Kidney (tissue), 14 donors: ENCODE data around the gene PPARGC1A. TPM values are rescaled to one million over a fixed set of nuclear protein-coding genes. Genes with fewer than 3 reads are reported as not detected.
A peak's percentile ranks its signal among the peaks of the same experiment; 100 is the strongest.

ENCODE experiments used
- DNase-seq, 5 donors: peaks; one replicate each; pipeline ENCODE4 v3.0.0-alpha.2; 2013 to 2020
- FAIRE-seq: peaks from 2 replicates; lab custom pipeline; 2012; peaks lifted over from hg19 to GRCh38; lab: Jason Lieb, UNC
- H3K27ac ChIP-seq, 2 donors: one replicate each; pipeline ENCODE4 v1.7.0; 2013; ENCODE audit warnings: low read depth in 2 of 2, low read length in 2 of 2, inconsistent platforms in 1 of 2
- H3K27me3 ChIP-seq: one replicate; pipeline ENCODE4 v1.7.1; 2013; ENCODE audit warnings: low read length, inconsistent platforms; ENCODE audit not compliant: control insufficient read depth, insufficient read depth
- H3K36me3 ChIP-seq, 3 donors: one replicate each; pipeline versions ENCODE4 v1.7.0 to v1.7.1; 2013; ENCODE audit warnings: low read length in 3 of 3, control low read depth in 1 of 3, inconsistent platforms in 1 of 3; ENCODE audit not compliant: insufficient read depth in 3 of 3, control insufficient read depth in 2 of 3
- H3K4me1 ChIP-seq, 3 donors: one replicate each; pipeline versions ENCODE4 v1.7.0 to v1.7.1; 2013; ENCODE audit warnings: low read length in 3 of 3, inconsistent platforms in 1 of 3, low read depth in 1 of 3; ENCODE audit not compliant: control insufficient read depth in 2 of 3, insufficient read depth in 2 of 3
- H3K4me3 ChIP-seq, 3 donors: one replicate each; pipeline versions ENCODE4 v1.7.0 to v1.8.1; 2013; ENCODE audit warnings: low read length in 3 of 3, control low read depth in 1 of 3, inconsistent platforms in 1 of 3
- H3K9ac ChIP-seq, 3 donors: one replicate each; pipeline versions ENCODE4 v1.7.0 to v1.7.1; 2013; ENCODE audit warnings: low read length in 3 of 3, control low read depth in 1 of 3, inconsistent platforms in 1 of 3
- H3K9me3 ChIP-seq, 3 donors: one replicate each; pipeline versions ENCODE4 v1.7.0 to v1.7.1; 2013; ENCODE audit warnings: low read length in 3 of 3, control low read depth in 1 of 3, inconsistent platforms in 1 of 3; ENCODE audit not compliant: control insufficient read depth in 2 of 3, insufficient read depth in 1 of 3
- intact Hi-C: fragments of 100-400 bp; cut with DNase I; formaldehyde crosslinking; loops from one replicate; pipeline ENCODE4 v1.11.1; 2022
- polyA plus RNA-seq: library from polyadenylated mRNA; stranded (reverse); fragments of 350-450 nt; fragmentation: Illumina TruSeq; extraction: RNeasy Lipid Tissue Mini Kit (QIAGEN cat#74804); gene quantifications from one replicate; pipeline ENCODE4 v1.2.3, GENCODE V29; 2014; ENCODE audit warnings: low read depth, low replicate concordance; ENCODE audit not compliant: insufficient read depth
- total RNA-seq: library from RNA; stranded (reverse); fragmentation: NEBNext Ultra II Directional; extraction: Animal tissue kit (Norgen Biotek cat#: 25700); gene quantifications from one replicate; pipeline ENCODE4 v1.2.1, GENCODE V29; 2021
- TF ChIP-seq, protein P1 (sequence below): IDR thresholded peaks from 3 replicates; pipeline ENCODE4 v1.5.1; 2012; ENCODE audit warnings: mild to moderate bottlenecking, moderate library complexity, borderline replicate concordance; ENCODE audit not compliant: insufficient read depth; ENCODE audit errors: extremely low read depth
- donor health status: control.
- donor health status: control.
- donor health status: control.
- donor health status: control.
- donor health status: control.
- donor health status: DM: yes; HTN: yes; CAD: no.
- donor health status: Normal renal cell carcinoma (clear cell type).

PPARGC1A gene
- total and polyA plus RNA-seq, 2 donors from 2014 or later, result 22.8 to 80.8 TPM

DNA sequence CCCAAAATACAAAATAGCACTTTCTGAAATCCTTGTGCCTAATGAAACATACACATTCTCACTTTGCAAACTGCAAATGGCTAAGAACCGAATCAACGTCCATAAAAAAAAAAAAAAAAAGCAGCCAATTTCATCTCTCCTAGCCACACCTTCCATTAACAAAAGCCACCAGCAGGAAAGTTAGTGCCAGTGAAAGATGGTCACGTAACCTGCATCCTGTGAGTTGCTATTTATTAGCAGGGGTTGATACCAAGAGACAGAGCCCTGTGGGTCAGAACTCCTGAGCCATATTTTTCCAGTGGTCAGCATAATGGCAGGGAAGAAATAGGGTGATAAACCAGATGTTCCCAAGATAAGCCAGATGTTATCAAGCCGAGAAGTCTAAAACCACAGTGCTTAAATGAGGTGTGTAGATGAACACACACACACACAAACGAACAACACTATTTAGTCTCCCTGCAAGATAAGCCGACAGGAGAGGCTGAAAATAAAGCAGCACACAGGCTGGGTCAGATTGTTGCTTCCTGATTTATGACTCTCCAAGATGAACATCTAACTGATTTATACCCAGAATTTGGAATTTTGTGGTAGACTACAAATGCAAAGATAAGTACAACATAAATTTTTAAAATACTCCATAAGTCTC lies 11.5 kb downstream of the PPARGC1A start:
- FAIRE-seq, result no peak

GRCh38 chr4:23877758-23878229 lies 12.1 kb downstream of the PPARGC1A start:
- H3K9me3 ChIP-seq, result no peaks in the 10 kb centered on the region
- H3K9ac ChIP-seq, result peak overlapping the region in 1 of 3 donors; percentile 0
- FAIRE-seq (no peak), DNase-seq (no peak)
- intact Hi-C loops, result no loop called here
- peaks cover 0 to 9% (median 3%) of the 10 kb centered on the region in 3 donors for H3K36me3 ChIP-seq
- peaks cover 0 to 60% (median 42%) of the 10 kb centered on the region in 3 donors for H3K4me1 ChIP-seq
- H3K27ac ChIP-seq, result peak overlapping the region; percentile 20 to 74
- H3K27me3 ChIP-seq, result no peaks in the 10 kb centered on the region
- TF ChIP-seq, protein P1, sequence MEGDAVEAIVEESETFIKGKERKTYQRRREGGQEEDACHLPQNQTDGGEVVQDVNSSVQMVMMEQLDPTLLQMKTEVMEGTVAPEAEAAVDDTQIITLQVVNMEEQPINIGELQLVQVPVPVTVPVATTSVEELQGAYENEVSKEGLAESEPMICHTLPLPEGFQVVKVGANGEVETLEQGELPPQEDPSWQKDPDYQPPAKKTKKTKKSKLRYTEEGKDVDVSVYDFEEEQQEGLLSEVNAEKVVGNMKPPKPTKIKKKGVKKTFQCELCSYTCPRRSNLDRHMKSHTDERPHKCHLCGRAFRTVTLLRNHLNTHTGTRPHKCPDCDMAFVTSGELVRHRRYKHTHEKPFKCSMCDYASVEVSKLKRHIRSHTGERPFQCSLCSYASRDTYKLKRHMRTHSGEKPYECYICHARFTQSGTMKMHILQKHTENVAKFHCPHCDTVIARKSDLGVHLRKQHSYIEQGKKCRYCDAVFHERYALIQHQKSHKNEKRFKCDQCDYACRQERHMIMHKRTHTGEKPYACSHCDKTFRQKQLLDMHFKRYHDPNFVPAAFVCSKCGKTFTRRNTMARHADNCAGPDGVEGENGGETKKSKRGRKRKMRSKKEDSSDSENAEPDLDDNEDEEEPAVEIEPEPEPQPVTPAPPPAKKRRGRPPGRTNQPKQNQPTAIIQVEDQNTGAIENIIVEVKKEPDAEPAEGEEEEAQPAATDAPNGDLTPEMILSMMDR, result no peak
- H3K4me3 ChIP-seq, result no peak overlapping the region

More for the DNA sequence above, 11.5 kb downstream of the PPARGC1A start:
- Histone ChIP-seq H3K9ac (peak overlapping the region in 1 of 3 donors; percentile 0), H3K4me3 (peak overlapping the region in 1 of 3 donors; percentile 2), H3K4me1 (peaks cover 0 to 60% (median 42%) of the 10 kb centered on the region in 3 donors), H3K9me3 (no peaks in the 10 kb centered on the region), H3K27ac (peak overlapping the region; percentile 20 to 74), H3K36me3 (peaks cover 0 to 11% (median 3%) of the 10 kb centered on the region in 3 donors), H3K27me3 (no peaks in the 10 kb centered on the region)
- DNase-seq, result no peak
- intact Hi-C loops, result no loop called here
- TF ChIP-seq, protein P1, result no peak

DNA sequence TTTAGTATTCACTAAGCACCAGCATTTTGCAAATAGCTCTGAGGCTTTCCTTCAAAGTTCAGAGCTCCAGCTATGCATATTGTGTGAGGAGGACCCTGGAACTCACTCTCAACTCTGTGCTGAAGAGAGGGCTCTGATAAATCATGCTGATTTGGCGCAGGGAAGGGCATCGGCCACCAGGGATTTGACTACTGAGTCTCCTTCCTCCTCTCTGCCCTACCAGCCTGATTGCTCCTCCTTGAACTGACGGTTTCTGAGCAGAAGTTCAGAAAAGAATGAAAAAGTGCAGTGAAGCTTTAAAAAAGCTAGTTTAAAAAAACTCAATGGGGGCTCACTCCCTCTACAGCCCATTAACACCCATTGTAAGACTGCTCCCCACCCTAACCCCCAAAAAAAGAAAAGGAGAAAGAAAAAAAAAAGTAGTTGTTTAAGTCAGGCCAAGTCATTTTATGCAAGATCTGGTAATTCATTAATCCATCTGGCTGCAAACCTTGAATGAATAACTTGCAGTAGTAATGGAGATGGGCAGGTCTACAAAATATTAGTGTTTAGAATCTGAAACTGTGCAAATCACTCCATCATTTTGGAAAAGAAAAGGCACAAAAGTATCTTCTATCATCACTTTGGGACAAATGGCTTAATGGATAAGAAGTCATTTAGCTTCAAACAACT lies 13.3 kb downstream of the PPARGC1A start:
- FAIRE-seq (no peak), DNase-seq (no peak)
- Histone ChIP-seq H3K4me1 (peaks cover 0 to 63% (median 37%) of the 10 kb centered on the region in 3 donors), H3K9ac (no peak overlapping the region), H3K27me3 (no peaks in the 10 kb centered on the region), H3K27ac (peak overlapping the region; percentile 20 to 47), H3K4me3 (no peak overlapping the region), H3K36me3 (peaks cover 0 to 9% (median 3%) of the 10 kb centered on the region in 3 donors), H3K9me3 (no peaks in the 10 kb centered on the region)
- intact Hi-C loops, result no loop called here
- TF ChIP-seq, protein P1, result no peak
